Neutrophil (primary cell): Measurements from ENCODE around the gene TNFRSF13B.
"Not testable (repeated sequence)": the region's sequence is repeated elsewhere in the genome, so short reads cannot be mapped to it uniquely, and the experiment has no call there.

Experiments used
- H3K27ac ChIP-seq: fragments of 200-600 bp; sonication (generic); 2 replicates; pipeline ENCODE4 v1.5.1; 2016; ENCODE audit warnings: mild to moderate bottlenecking, moderate library complexity
- H3K27me3 ChIP-seq: fragments of 200-600 bp; sonication (generic); 2 replicates; pipeline ENCODE4 v1.6.0; 2016; ENCODE audit warnings: mild to moderate bottlenecking
- H3K36me3 ChIP-seq: fragments of 200-600 bp; sonication (generic); 2 replicates; pipeline ENCODE4 v1.5.1; 2017
- H3K4me1 ChIP-seq, 2 experiments: fragments of 200-600 bp in 1 of 2; sonication (generic) in 1 of 2; 1 replicate in 1 of 2; 2 replicates in 1 of 2; pipeline versions ENCODE4 v1.5.1 to v1.6.1; 2013 to 2016; ENCODE audit warnings: low read depth in 1 of 2, low read length in 1 of 2, mild to moderate bottlenecking in 1 of 2, moderate library complexity in 1 of 2; ENCODE audit not compliant: control insufficient read depth in 1 of 2, insufficient read depth in 1 of 2
- H3K4me3 ChIP-seq, 2 experiments: fragments of 200-600 bp in 1 of 2; sonication (generic) in 1 of 2; 1 replicate in 1 of 2; 2 replicates in 1 of 2; pipeline ENCODE4 v1.5.1; 2013 to 2016; ENCODE audit warnings: low read depth in 1 of 2, low read length in 1 of 2, mild to moderate bottlenecking in 1 of 2, moderate library complexity in 1 of 2
- H3K9me3 ChIP-seq: fragments of 200-600 bp; sonication (generic); 2 replicates; pipeline ENCODE4 v1.5.1; 2016
- CTCF ChIP-seq: fragments of 200-600 bp; sonication (generic); IDR thresholded peaks from 2 replicates; pipeline ENCODE4 v1.5.1; 2016; ENCODE audit warnings: antibody characterized with exemption

TNFRSF13B gene

GRCh38 chr17:16972346-16972745, 428 bp upstream of the TNFRSF13B start:
- Histone ChIP-seq H3K27me3 (peaks cover 15% of the 10 kb centered on the region), H3K4me1 (no peaks in the 10 kb centered on the region), H3K4me3 (no peak overlapping the region), H3K9me3 (no peaks in the 10 kb centered on the region), H3K27ac (no peak overlapping the region), H3K36me3 (no peaks in the 10 kb centered on the region)
- no peak for TF ChIP-seq CTCF

DNA sequence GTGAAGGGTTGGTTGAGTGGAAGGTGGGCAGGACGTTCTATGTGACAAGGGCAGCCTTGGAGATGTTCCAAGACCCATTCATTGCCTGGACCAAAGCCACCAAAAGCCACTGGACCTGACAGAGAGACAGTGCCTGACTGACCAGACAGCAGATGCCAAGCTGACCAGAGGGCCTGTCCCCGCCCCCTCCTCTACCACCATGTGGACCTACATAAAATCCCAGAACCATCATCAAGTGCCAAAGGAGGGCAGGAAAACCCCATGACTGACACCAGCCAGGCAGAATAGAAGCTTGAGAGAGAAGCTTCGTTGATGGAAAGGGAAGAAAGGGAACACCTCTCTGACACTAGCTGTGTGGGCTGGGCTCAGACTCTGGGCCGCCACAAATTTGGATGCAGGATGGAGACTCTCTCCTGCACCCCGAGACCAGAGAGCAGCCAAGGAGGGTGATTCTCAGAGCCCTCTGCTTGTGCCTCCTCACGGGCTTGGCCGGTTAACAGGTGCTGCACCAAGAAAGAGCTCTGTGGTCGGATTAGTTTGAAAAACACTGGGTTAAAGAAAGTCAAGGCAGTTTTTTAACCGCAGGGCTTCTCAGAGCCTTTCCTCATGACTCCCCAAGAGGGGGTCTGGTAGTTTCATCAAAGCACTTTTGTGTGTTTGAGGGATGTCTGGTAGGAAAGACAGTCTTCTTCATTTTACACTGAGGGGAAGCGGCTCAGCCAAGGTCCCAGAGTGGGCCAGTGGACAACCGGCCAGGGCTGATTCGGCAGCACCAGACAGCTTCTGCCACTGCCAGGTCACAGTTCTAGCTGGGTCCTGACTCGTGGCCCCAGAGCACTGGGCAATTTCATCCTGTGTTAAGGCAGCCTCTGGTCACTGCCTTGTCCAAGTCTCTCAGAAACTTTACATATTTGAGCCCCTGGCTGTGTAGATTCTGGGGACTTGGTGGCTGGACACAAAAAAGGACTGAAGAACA, 1.7 kb downstream of the TNFRSF13B start:
- Histone ChIP-seq H3K4me3 (no peak overlapping the region), H3K27ac (no peak overlapping the region), H3K36me3 (no peaks in the 10 kb centered on the region), H3K4me1 (no peaks in the 10 kb centered on the region), H3K27me3 (peaks cover 14% of the 10 kb centered on the region), H3K9me3 (no peaks in the 10 kb centered on the region)
- TF ChIP-seq CTCF = no peak

GRCh38 chr17:16968786-16969185, 3.1 kb downstream of the TNFRSF13B start:
- H3K36me3 ChIP-seq = no peaks in the 10 kb centered on the region
- H3K4me3 ChIP-seq = no peak overlapping the region
- no peaks in the 10 kb centered on the region for H3K9me3 ChIP-seq
- no peak for TF ChIP-seq CTCF
- H3K4me1 ChIP-seq = no peaks in the 10 kb centered on the region
- H3K27ac ChIP-seq = no peak overlapping the region
- H3K27me3 ChIP-seq = peaks cover 9% of the 10 kb centered on the region

DNA sequence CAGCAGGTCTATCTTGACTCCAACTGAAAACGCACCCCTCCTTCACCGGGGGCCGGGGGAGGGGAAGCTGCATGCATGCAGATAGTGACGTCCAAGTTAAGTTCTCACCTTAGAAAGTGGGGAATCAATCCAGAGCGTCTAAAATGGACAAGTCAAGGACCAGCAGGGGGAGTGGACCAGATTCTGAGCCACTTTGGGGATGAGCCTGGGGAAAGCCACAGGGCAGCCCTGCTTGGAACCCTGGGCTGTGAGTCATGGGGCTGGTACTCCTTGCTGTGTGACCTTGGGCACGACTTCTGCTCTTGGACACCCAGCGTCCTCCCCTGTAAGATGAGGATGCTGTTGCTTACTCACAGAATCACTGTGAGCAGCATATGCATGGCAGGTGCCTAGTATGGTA, 9.1 kb downstream of the TNFRSF13B start:
- Histone ChIP-seq H3K36me3 (no peaks in the 10 kb centered on the region), H3K27ac (no peak overlapping the region), H3K27me3 (peaks cover 18% of the 10 kb centered on the region), H3K4me1 (no peaks in the 10 kb centered on the region), H3K4me3 (no peak overlapping the region), H3K9me3 (no peaks in the 10 kb centered on the region)
- TF ChIP-seq CTCF = no peak

DNA sequence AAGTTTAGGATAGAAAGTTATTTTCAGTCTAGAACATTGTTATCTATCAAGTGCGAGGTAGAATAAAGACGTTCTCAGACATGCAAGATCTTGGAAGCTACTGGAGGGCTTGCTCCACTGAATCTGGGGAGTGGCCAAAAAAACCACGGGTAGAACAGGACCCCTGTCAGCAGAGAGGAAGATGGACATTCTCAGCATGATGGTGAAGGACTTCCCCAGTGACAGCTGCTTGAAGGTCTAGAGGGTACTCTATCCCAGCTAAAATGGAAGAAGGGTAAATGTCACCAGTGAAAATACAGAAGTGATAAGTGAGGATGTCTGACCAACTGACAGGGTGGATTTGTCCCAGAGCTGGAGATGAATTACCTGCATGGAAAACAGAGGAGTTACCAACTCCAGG, 10.1 kb downstream of the TNFRSF13B start:
- no peak for TF ChIP-seq CTCF
- H3K27me3 ChIP-seq = peaks cover 28% of the 10 kb centered on the region
- no peak overlapping the region for H3K4me3 ChIP-seq
- H3K27ac ChIP-seq = no peak overlapping the region
- no peaks in the 10 kb centered on the region for H3K4me1 ChIP-seq
- H3K9me3 ChIP-seq = no peaks in the 10 kb centered on the region
- H3K36me3 ChIP-seq = no peaks in the 10 kb centered on the region

DNA sequence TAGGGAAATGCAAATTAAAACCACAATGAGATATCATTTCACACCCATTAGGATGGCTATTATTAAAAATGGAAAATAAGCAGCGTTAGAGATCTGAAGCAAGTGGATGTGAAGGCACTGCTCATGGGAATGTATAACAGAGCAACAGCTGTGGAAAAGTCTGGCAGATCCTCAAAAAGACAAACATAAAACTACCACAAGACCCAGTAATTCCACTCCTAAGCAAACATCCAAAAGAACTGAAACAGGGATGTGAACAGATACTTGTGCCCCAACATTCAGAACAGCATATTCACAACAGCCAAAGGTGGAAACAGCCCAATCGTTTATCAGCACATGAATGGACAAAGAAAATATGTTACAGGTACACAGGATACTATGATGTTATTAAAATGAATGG, 10.9 kb downstream of the TNFRSF13B start:
- not testable (repeated sequence) for H3K9me3 ChIP-seq, H3K4me3 ChIP-seq, H3K4me1 ChIP-seq, H3K36me3 ChIP-seq, H3K27ac ChIP-seq
- peaks cover 33% of the 10 kb centered on the region for H3K27me3 ChIP-seq

DNA sequence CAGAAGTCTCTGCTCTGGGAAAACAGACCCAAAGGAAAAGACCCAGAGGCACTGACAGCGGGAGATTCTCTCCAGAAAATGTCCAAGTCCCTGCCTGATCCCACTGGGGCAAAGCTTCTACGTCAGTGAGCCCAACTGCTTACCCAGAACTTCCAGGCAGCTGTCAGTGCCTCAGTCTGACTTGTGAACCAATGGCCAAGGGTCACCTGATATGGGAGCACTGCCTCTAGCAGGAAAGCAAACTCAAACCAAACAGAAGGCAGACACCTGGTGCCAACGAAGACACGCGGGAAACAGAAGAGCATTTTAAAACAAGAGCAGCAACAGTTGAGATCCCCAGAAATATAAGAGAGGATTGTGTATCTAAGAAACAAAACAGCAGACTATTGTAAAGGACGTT, 16.9 kb downstream of the TNFRSF13B start:
- not testable (repeated sequence) for H3K4me1 ChIP-seq, H3K27ac ChIP-seq, H3K36me3 ChIP-seq, H3K9me3 ChIP-seq, H3K4me3 ChIP-seq
- H3K27me3 ChIP-seq = peaks cover 33% of the 10 kb centered on the region
